KBM-7 (cell line): ENCODE measurements around the gene CMSS1.
A peak's percentile ranks its signal among the peaks of the same experiment; 100 is the strongest.

ENCODE experiments used
- DNase-seq: peaks from one replicate; pipeline ENCODE4 v3.0.0-alpha.2; 2015
- in situ Hi-C: fragments of 300-500 bp; cut with MboI; formaldehyde crosslinking; loops from 2 replicates; pipeline ENCODE4 v1.14.3; 2020; ENCODE audit warnings: low sequenced_read_pairs, low pct_unique_long_range_greater_than_20kb, mixed read lengths

Gene CMSS1

GRCh38 chr3:99817437-99818240, at the start of gene CMSS1:
CMSS1 (plus strand) TSS chr3:99817862.
- DNase-seq: peak; percentile 96
- in situ Hi-C loops: no loop called here

- in situ Hi-C loops: no loop called here
- no peak for DNase-seq
Measured at GRCh38 chr3:99768126-99768525, 49.5 kb upstream of the CMSS1 start.

GRCh38 chr3:99768808-99769501, 48.7 kb upstream of the CMSS1 start:
- no peak for DNase-seq
- in situ Hi-C loops: no loop called here

- in situ Hi-C loops: no loop called here
- DNase-seq: no peak
Measured at GRCh38 chr3:99772171-99772570, 45.5 kb upstream of the CMSS1 start.

- in situ Hi-C loops: no loop called here
- DNase-seq: no peak
Measured at GRCh38 chr3:99772671-99773070, 45.0 kb upstream of the CMSS1 start.

- DNase-seq: no peak
- in situ Hi-C loops: no loop called here
Measured at GRCh38 chr3:99774467-99774866, 43.2 kb upstream of the CMSS1 start.

GRCh38 chr3:99776516-99777209, 41.0 kb upstream of the CMSS1 start:
- in situ Hi-C loops: no loop called here
- no peak for DNase-seq

GRCh38 chr3:99777210-99777549, 40.5 kb upstream of the CMSS1 start:
- DNase-seq: no peak
- in situ Hi-C loops: no loop called here

- no peak for DNase-seq
- in situ Hi-C loops: no loop called here
Measured at GRCh38 chr3:99777708-99778107, 40.0 kb upstream of the CMSS1 start.

GRCh38 chr3:99780749-99781148, 36.9 kb upstream of the CMSS1 start:
- DNase-seq: no peak

GRCh38 chr3:99781761-99782160, 35.9 kb upstream of the CMSS1 start:
- DNase-seq: no peak
- in situ Hi-C loops: no loop called here

More at GRCh38 chr3:99780749-99781148, 36.9 kb upstream of the CMSS1 start:
- in situ Hi-C loops: no loop called here

- no peak for DNase-seq
Measured at GRCh38 chr3:99783011-99783573, 34.6 kb upstream of the CMSS1 start.

GRCh38 chr3:99789011-99789721, 28.5 kb upstream of the CMSS1 start:
- DNase-seq: peak; percentile 32
- in situ Hi-C loops: no loop called here

More at GRCh38 chr3:99783011-99783573, 34.6 kb upstream of the CMSS1 start:
- in situ Hi-C loops: no loop called here

GRCh38 chr3:99794485-99794884, 23.2 kb upstream of the CMSS1 start:
- in situ Hi-C loops: no loop called here
- DNase-seq: no peak

- DNase-seq: no peak
- in situ Hi-C loops: no loop called here
Measured at GRCh38 chr3:99795573-99795972, 22.1 kb upstream of the CMSS1 start.

GRCh38 chr3:99799422-99799821, 18.2 kb upstream of the CMSS1 start:
- in situ Hi-C loops: no loop called here
- no peak for DNase-seq

GRCh38 chr3:99803297-99803696, 14.4 kb upstream of the CMSS1 start:
- DNase-seq: no peak
- in situ Hi-C loops: no loop called here

- DNase-seq: no peak
- in situ Hi-C loops: no loop called here
Measured at GRCh38 chr3:99805160-99805559, 12.5 kb upstream of the CMSS1 start.

GRCh38 chr3:99808163-99808794, 9.4 kb upstream of the CMSS1 start:
- in situ Hi-C loops: no loop called here
- DNase-seq: peak; percentile 69
